ENCODE measurements around the gene CACNA1S. TPM values are rescaled to one million over a fixed set of nuclear protein-coding genes. Genes with fewer than 3 reads are reported as not detected.
A peak's percentile ranks its signal among the peaks of the same experiment; 100 is the strongest.

The CACNA1S gene
- total and polyA plus RNA-seq, 2 of the 4 experiments (the other 2 are of a cell fraction), result not detected

- no peak overlapping the region for H2BK20ac ChIP-seq (ENCODE audit: low read depth, low read length)
- H3K14ac ChIP-seq (replicated peaks; ENCODE audit: low read depth, low read length), result no peak overlapping the region
- DNase-seq (no peak), ATAC-seq (ENCODE audit: low read depth) (no peak)
- in situ Hi-C loops (cut with MboI; ENCODE audit: low sequenced_read_pairs) (no loop called here), dilution Hi-C loops (cut with HindIII; ENCODE audit: low sequenced_read_pairs, unreplicated experiment) (no loop called here), intact Hi-C loops (cut with micrococcal nuclease) (no loop called here)
- H4K20me1 ChIP-seq (ENCODE audit: insufficient read depth, low read length), result peaks cover 4% of the 10 kb centered on the region; the same call in 1 of the 2 replicates
- H3K4ac ChIP-seq (ENCODE audit: low read depth, low read length), result no peak overlapping the region
- peaks cover 3% of the 10 kb centered on the region; the same call in 1 of the 2 replicates for H3K9me1 ChIP-seq (ENCODE audit: insufficient read depth, low read length)
- no peak overlapping the region for H2BK120ac ChIP-seq (ENCODE audit: low read depth, low read length)
- peak overlapping the region; percentile 24 for H2AFZ ChIP-seq (replicated peaks; ENCODE audit: low read length, poor library complexity)
- no peak overlapping the region for H2BK15ac ChIP-seq (ENCODE audit: low read depth, low read length)
- H3K4me2 ChIP-seq (ENCODE audit: low read depth, low read length), result no peak overlapping the region
- ChIA-PET CTCF (no interaction called here), POLR2A (ENCODE audit: unreplicated experiment) (no interaction called here)
- H3K36me3 ChIP-seq (ENCODE audit: control insufficient read depth, insufficient read depth, low read length), result no peaks in the 10 kb centered on the region
- H4K8ac ChIP-seq (ENCODE audit: low read depth in 2 of 2, low read length in 2 of 2), result no peak overlapping the region
- no TSS peak for BruUV-seq (replicated peaks)
- no peaks in the 10 kb centered on the region for H3K4me1 ChIP-seq (ENCODE audit: control insufficient read depth, insufficient read depth, low read length)
- no peak overlapping the region for H2BK5ac ChIP-seq (ENCODE audit: low read depth, low read length, poor library complexity, severe bottlenecking)
- H3K27ac ChIP-seq (ENCODE audit: insufficient read depth, low read length), result no peak overlapping the region
- H3K18ac ChIP-seq (ENCODE audit: low read depth, low read length), result no peak overlapping the region
- H3K56ac ChIP-seq (ENCODE audit: extremely low read depth, insufficient read depth, low read length), result no peak overlapping the region
- TF ChIP-seq USF2 (IDR thresholded peaks at IDR 0.05; ENCODE audit: low read depth, low read length), result no peak
- no peak for TF ChIP-seq RFX5 (IDR thresholded peaks at IDR 0.05; ENCODE audit: low read depth, low read length)
- no peak for TF ChIP-seq CHD1 (IDR thresholded peaks at IDR 0.05; ENCODE audit: low read depth, low read length)
- no peak overlapping the region for H2AK5ac ChIP-seq (ENCODE audit: low read depth, low read length)
- no CpG with 5 or more reads among the region's 2 CpGs for WGBS, 2 experiments (ENCODE audit: extremely low coverage in 2 of 2, insufficient read length in 1 of 2)
- H3K79me1 ChIP-seq (ENCODE audit: low read depth in 1 of 2, low read length in 2 of 2), result no peaks in the 10 kb centered on the region
- peaks cover 51% of the 10 kb centered on the region for H3K27me3 ChIP-seq (ENCODE audit: control insufficient read depth, insufficient read depth, low read length)
- H3K4me3 ChIP-seq (ENCODE audit: insufficient read depth, low read depth, low read length), result no peak overlapping the region
- H3K9ac ChIP-seq (ENCODE audit: low read depth, low read length), result no peak overlapping the region
- H2AK9ac ChIP-seq (replicated peaks; ENCODE audit: low read depth, low read length, poor library complexity), result no peak overlapping the region
- H3K9me3 ChIP-seq (ENCODE audit: control insufficient read depth, insufficient read depth, low read length), result no peaks in the 10 kb centered on the region
- H3K23ac ChIP-seq (ENCODE audit: low read depth, low read length), result no peak overlapping the region
- no peak overlapping the region for H4K5ac ChIP-seq (ENCODE audit: low read depth, low read length)
- no peak overlapping the region for H4K91ac ChIP-seq (ENCODE audit: insufficient read depth, low read depth, low read length)
Observed at GRCh38 chr1:201017828-201018163, 94.4 kb downstream of the CACNA1S start.

Measured in IMR-90 (cell line).